Activated B cell treated with CpG ODN at 0.5 μM for 24 hours (primary cell): ENCODE results near the gene OR10G2. TPM values are rescaled to one million over a fixed set of nuclear protein-coding genes. Genes with fewer than 3 reads are reported as not detected.

Experiments used
- ATAC-seq: fragments of 200-7000 bp; cut with Tn5 transposase; one replicate; pipeline ENCODE4 v1.10.0; 2021; ENCODE audit warnings: low read depth, mild to moderate bottlenecking, moderate library complexity
- CTCF ChIA-PET: fragments of 350-600 bp; sonication (Branson Sonifier 250); formaldehyde crosslinking; loops from one replicate; lab custom pipeline; 2021; ENCODE audit warnings: antibody characterized with exemption; lab: Charles Lee
- POLR2A ChIA-PET: fragments of 350-600 bp; sonication (Branson Sonifier 250); formaldehyde crosslinking; loops from one replicate; lab custom pipeline; 2021; ENCODE audit warnings: antibody characterized with exemption; lab: Charles Lee
- DNase-seq: peaks from one replicate; pipeline ENCODE4 v3.0.0; 2022
- H3K27ac Mint-ChIP-seq: one replicate; pipeline ENCODE4 v1.8.0; 2020; ENCODE audit warnings: mixed read lengths
- H3K27me3 Mint-ChIP-seq: one replicate; pipeline ENCODE4 v1.8.0; 2021; ENCODE audit warnings: mixed read lengths
- H3K36me3 Mint-ChIP-seq: one replicate; pipeline ENCODE4 v1.8.0; 2021; ENCODE audit warnings: low read depth, mixed read lengths
- H3K4me1 Mint-ChIP-seq: one replicate; pipeline ENCODE4 v1.8.0; 2021; ENCODE audit warnings: mixed read lengths
- H3K4me3 Mint-ChIP-seq: one replicate; pipeline ENCODE4 v1.8.0; 2020; ENCODE audit warnings: mild to moderate bottlenecking, mixed read lengths
- H3K9me3 Mint-ChIP-seq: one replicate; pipeline ENCODE4 v1.8.0; 2020; ENCODE audit warnings: mixed read lengths
- CTCF ChIP-seq: fragments of 200-600 bp; IDR thresholded peaks from one replicate; pipeline ENCODE4 v1.8.0; 2022; ENCODE audit warnings: antibody characterized with exemption, mild to moderate bottlenecking
- intact Hi-C: fragments of 100-400 bp; cut with micrococcal nuclease; formaldehyde crosslinking; loops from one replicate; pipeline ENCODE4 v1.15.1; 2024
- total RNA-seq: library from RNA; stranded (reverse); gene quantifications from 2 replicates; pipeline ENCODE4 v1.2.3, GENCODE V29; 2022

The OR10G2 gene
- total RNA-seq, result not detected in 2 replicates

DNA sequence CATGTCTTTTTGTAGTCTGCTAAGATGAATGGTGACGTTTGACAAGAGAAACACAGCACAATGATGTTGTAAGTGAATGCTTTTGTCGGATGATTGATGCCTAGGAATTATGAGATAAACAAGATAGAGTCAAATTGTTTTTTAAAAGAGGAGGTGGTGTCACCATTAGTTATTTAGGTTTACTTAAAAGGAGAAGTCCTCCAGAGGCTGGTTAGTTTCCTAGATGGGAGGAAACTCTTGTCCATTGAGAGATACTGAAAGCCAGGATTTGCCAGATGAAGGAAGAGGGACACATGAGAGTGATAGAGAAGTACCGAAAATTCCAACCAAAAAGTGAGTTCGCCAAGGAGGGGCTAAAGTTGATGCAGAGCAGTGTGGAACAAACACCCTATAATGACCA, at the start of gene OR10G2:
Gene OR10G2 (minus strand): TSS at position 101 of the 400 bp plus-strand sequence. CDS start 98 bp downstream, at position 3.
- POLR2A ChIA-PET, result no interaction called here
- DNase-seq (no peak), ATAC-seq (no peak)
- Mint-ChIP-seq H3K9me3 (peaks cover 4% of the 10 kb centered on the region), H3K27me3 (peaks cover 3% of the 10 kb centered on the region), H3K27ac (no peak within 1 kb of the TSS), H3K36me3 (no peaks in the 10 kb centered on the region), H3K4me1 (no peaks in the 10 kb centered on the region), H3K4me3 (no peak within 1 kb of the TSS)
- no peak for TF ChIP-seq CTCF
- intact Hi-C loops, result no loop called here
- CTCF ChIA-PET, result no interaction called here

GRCh38 chr14:21680072-21680471, 45.3 kb upstream of the OR10G2 start:
- TF ChIP-seq CTCF, result no peak
- H3K36me3 Mint-ChIP-seq, result no peaks in the 10 kb centered on the region
- H3K4me3 Mint-ChIP-seq, result no peak overlapping the region
- ATAC-seq (no peak), DNase-seq (no peak)
- peaks cover 17% of the 10 kb centered on the region for H3K27me3 Mint-ChIP-seq
- H3K4me1 Mint-ChIP-seq, result no peaks in the 10 kb centered on the region
- H3K27ac Mint-ChIP-seq, result no peak overlapping the region
- ChIA-PET CTCF (no interaction called here), POLR2A (no interaction called here)
- peaks cover 3% of the 10 kb centered on the region for H3K9me3 Mint-ChIP-seq
- intact Hi-C loops, result no loop called here

- no peak for TF ChIP-seq CTCF
- Mint-ChIP-seq H3K4me1 (no peaks in the 10 kb centered on the region), H3K27ac (no peak overlapping the region), H3K27me3 (peaks cover 12% of the 10 kb centered on the region), H3K36me3 (no peaks in the 10 kb centered on the region), H3K4me3 (no peak overlapping the region), H3K9me3 (peaks cover 8% of the 10 kb centered on the region)
- ATAC-seq (no peak), DNase-seq (no peak)
- intact Hi-C loops, result no loop called here
- ChIA-PET POLR2A (no interaction called here), CTCF (no interaction called here)
Observed at GRCh38 chr14:21675566-21675965, 40.8 kb upstream of the OR10G2 start.

DNA sequence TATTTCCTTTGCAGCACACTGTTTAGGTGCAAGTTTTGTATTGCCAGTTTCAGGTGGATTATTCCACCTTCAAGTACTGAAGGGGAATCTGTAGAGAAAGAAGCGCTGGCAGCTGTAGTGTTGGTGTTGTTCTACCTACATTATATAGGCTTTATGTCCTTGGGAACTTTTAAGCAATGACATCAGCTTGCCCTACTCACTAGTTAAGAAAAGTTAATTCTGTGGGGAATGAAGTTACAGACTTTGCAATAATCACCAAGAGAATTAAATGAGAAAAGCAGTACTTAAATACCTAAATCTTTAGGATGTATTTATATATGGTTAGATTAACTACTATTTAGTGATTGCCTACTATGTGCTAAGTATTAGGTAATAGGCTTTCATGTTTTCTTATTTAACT, 39.0 kb upstream of the OR10G2 start, which contains the start of gene OR4E1:
Gene OR4E1 (minus strand): TSS at position 101 of the 400 bp plus-strand sequence. CDS start 2,883 bp downstream, outside the sequence.
- no peak within 1 kb of the TSS for H3K27ac Mint-ChIP-seq
- H3K4me1 Mint-ChIP-seq, result no peaks in the 10 kb centered on the region
- TF ChIP-seq CTCF, result no peak
- peaks cover 8% of the 10 kb centered on the region for H3K9me3 Mint-ChIP-seq
- ATAC-seq, result no peak
- ChIA-PET CTCF (no interaction called here), POLR2A (no interaction called here)
- peaks cover 10% of the 10 kb centered on the region for H3K27me3 Mint-ChIP-seq
- DNase-seq, result no peak
- intact Hi-C loops, result no loop called here
- no peaks in the 10 kb centered on the region for H3K36me3 Mint-ChIP-seq
- no peak within 1 kb of the TSS for H3K4me3 Mint-ChIP-seq

DNA sequence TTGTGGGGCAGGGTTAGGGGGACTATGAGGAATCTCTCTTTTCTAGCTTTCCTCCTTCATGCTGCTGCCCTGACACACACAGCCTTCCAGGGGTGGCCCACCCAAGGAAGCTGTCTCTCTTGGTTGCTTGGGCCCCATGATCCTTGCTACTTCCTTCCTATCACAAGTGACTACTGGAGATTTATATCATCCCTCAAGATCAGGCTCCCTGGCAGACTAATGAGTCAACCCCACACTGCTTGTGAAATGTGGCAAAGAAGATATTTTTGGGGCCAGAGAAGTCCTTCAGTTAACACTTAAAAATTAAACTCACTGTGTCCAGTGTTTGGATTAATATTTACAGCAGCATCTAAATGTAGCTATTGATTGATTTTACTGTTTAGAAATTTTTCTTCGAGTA, 37.4 kb upstream of the OR10G2 start:
- Mint-ChIP-seq H3K4me1 (no peaks in the 10 kb centered on the region), H3K27ac (no peak overlapping the region), H3K27me3 (peaks cover 5% of the 10 kb centered on the region), H3K36me3 (no peaks in the 10 kb centered on the region), H3K9me3 (peaks cover 8% of the 10 kb centered on the region), H3K4me3 (no peak overlapping the region)
- POLR2A ChIA-PET, result no interaction called here
- DNase-seq (no peak), ATAC-seq (no peak)
- TF ChIP-seq CTCF, result no peak
- CTCF ChIA-PET, result no interaction called here
- intact Hi-C loops, result no loop called here
